ENCODE measurements around the gene ZBTB21. TPM values are rescaled to one million over a fixed set of nuclear protein-coding genes. Genes with fewer than 3 reads are reported as not detected.

Gene ZBTB21
- polyA plus RNA-seq, 1 of the 3 experiments (the other 2 are of a cell fraction) = 2.9 TPM

DNA sequence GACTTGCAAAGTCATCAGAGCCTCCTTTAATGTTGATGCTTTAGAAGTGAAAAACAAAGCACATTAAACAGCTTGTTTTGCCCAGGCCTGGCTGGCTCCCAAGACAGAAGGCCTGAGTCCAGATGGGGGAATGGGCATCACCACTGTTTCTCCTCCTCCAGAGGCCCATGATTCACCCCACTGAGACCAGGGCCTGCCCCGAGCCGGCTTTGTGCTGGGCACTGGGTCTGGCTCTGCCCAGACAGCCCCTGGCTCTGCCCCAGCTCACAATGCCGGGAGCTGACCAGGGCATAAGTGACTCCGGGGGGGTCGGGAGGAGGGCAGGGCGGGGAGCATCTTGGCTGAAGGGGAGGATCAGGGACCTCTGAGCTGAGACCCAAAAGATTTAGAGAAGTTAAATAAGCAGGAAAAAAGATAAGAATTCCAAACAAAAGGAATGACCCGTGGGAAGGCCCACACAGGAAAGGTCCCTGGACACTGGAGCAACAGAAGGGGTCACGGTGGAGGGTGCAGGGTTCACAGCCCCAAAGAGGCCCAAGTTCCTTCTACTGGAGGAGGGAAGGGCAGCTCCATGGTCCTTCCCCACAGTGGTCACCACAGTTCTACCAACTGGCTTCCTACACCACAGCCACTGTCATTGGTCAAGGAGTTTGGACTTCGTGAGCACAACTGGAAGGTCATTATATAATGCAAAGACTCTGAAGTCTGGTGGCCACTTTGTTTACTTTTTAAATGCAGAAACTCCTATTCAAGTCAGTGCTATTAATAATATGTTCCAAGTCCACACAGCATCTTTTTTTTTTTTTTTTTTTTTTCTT is 61.9 kb downstream of the ZBTB21 start:
- DNase-seq = no peak
- peak overlapping the region; percentile 34 for H3K4me2 ChIP-seq
- no peak for TF ChIP-seq NRF1 (IDR thresholded peaks at IDR 0.05; ENCODE audit: low read depth, low read length)
- TF ChIP-seq SMC3 (IDR thresholded peaks at IDR 0.05; ENCODE audit: low read depth, low read length) = no peak
- peak; percentile 67 for TF ChIP-seq TCF12 (IDR thresholded peaks at IDR 0.05)
- TF ChIP-seq MEF2A (IDR thresholded peaks at IDR 0.05; ENCODE audit: borderline replicate concordance, low read depth) = no peak
- no peak for TF ChIP-seq MXI1 (IDR thresholded peaks at IDR 0.05; ENCODE audit: low read depth, low read length)
- no peak; the same call in 1 of the 2 replicates for TF ChIP-seq FOSL2 (IDR thresholded peaks at IDR 0.05; ENCODE audit: borderline replicate concordance, low read depth)
- no peak for TF ChIP-seq TAF1 (IDR thresholded peaks at IDR 0.05; ENCODE audit: borderline replicate concordance, low read depth, low read length)
- TF ChIP-seq POLR2AphosphoS5 (IDR thresholded peaks at IDR 0.05; ENCODE audit: low read depth, low read length) = no peak
- TF ChIP-seq EZH2phosphoT487 (IDR thresholded peaks at IDR 0.05; ENCODE audit: borderline replicate concordance, low read depth) = no peak
- TF ChIP-seq EP300 (IDR thresholded peaks at IDR 0.05; ENCODE audit: borderline replicate concordance in 1 of 2, low read depth in 1 of 2, low read length in 1 of 2) = 0 out of 4 replicates have a peak, but pooled peaks of 1 of the 2 experiments have one; percentile 10
- no peak for TF ChIP-seq CHD2 (IDR thresholded peaks at IDR 0.05; ENCODE audit: low read length, partially characterized antibody)
- TF ChIP-seq SIN3A (IDR thresholded peaks at IDR 0.05; ENCODE audit: borderline replicate concordance, low read depth, low read length) = no peak
- TF ChIP-seq, protein P1, sequence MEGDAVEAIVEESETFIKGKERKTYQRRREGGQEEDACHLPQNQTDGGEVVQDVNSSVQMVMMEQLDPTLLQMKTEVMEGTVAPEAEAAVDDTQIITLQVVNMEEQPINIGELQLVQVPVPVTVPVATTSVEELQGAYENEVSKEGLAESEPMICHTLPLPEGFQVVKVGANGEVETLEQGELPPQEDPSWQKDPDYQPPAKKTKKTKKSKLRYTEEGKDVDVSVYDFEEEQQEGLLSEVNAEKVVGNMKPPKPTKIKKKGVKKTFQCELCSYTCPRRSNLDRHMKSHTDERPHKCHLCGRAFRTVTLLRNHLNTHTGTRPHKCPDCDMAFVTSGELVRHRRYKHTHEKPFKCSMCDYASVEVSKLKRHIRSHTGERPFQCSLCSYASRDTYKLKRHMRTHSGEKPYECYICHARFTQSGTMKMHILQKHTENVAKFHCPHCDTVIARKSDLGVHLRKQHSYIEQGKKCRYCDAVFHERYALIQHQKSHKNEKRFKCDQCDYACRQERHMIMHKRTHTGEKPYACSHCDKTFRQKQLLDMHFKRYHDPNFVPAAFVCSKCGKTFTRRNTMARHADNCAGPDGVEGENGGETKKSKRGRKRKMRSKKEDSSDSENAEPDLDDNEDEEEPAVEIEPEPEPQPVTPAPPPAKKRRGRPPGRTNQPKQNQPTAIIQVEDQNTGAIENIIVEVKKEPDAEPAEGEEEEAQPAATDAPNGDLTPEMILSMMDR (IDR thresholded peaks at IDR 0.05) = no peak
- TF ChIP-seq RFX5 (IDR thresholded peaks at IDR 0.05; ENCODE audit: low read length) = no peak
- TF ChIP-seq, protein P2, sequence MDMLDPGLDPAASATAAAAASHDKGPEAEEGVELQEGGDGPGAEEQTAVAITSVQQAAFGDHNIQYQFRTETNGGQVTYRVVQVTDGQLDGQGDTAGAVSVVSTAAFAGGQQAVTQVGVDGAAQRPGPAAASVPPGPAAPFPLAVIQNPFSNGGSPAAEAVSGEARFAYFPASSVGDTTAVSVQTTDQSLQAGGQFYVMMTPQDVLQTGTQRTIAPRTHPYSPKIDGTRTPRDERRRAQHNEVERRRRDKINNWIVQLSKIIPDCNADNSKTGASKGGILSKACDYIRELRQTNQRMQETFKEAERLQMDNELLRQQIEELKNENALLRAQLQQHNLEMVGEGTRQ (IDR thresholded peaks at IDR 0.05; ENCODE audit: borderline replicate concordance, low read depth, low read length) = no peak
- TF ChIP-seq GABPA (IDR thresholded peaks at IDR 0.05; ENCODE audit: low read depth) = no peak
- TF ChIP-seq, protein P3, sequence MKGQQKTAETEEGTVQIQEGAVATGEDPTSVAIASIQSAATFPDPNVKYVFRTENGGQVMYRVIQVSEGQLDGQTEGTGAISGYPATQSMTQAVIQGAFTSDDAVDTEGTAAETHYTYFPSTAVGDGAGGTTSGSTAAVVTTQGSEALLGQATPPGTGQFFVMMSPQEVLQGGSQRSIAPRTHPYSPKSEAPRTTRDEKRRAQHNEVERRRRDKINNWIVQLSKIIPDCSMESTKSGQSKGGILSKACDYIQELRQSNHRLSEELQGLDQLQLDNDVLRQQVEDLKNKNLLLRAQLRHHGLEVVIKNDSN (IDR thresholded peaks at IDR 0.05; ENCODE audit: borderline replicate concordance, low read depth) = no peak
- no peak for TF ChIP-seq FOXM1 (IDR thresholded peaks at IDR 0.05; ENCODE audit: low read depth)
- TF ChIP-seq, protein P4, sequence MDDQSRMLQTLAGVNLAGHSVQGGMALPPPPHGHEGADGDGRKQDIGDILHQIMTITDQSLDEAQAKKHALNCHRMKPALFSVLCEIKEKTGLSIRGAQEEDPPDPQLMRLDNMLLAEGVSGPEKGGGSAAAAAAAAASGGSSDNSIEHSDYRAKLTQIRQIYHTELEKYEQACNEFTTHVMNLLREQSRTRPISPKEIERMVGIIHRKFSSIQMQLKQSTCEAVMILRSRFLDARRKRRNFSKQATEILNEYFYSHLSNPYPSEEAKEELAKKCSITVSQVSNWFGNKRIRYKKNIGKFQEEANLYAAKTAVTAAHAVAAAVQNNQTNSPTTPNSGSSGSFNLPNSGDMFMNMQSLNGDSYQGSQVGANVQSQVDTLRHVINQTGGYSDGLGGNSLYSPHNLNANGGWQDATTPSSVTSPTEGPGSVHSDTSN (IDR thresholded peaks at IDR 0.05) = 0 out of 2 replicates have a peak, but pooled peaks have one; percentile 5
- TF ChIP-seq NFIC (IDR thresholded peaks at IDR 0.05; ENCODE audit: borderline replicate concordance) = peak; percentile 79
- TF ChIP-seq, protein P5, sequence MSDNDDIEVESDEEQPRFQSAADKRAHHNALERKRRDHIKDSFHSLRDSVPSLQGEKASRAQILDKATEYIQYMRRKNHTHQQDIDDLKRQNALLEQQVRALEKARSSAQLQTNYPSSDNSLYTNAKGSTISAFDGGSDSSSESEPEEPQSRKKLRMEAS (IDR thresholded peaks at IDR 0.05; ENCODE audit: low read depth) = 0 out of 2 replicates have a peak, but pooled peaks have one; percentile 33
- TF ChIP-seq, protein P6, sequence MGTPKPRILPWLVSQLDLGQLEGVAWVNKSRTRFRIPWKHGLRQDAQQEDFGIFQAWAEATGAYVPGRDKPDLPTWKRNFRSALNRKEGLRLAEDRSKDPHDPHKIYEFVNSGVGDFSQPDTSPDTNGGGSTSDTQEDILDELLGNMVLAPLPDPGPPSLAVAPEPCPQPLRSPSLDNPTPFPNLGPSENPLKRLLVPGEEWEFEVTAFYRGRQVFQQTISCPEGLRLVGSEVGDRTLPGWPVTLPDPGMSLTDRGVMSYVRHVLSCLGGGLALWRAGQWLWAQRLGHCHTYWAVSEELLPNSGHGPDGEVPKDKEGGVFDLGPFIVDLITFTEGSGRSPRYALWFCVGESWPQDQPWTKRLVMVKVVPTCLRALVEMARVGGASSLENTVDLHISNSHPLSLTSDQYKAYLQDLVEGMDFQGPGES (IDR thresholded peaks at IDR 0.05; ENCODE audit: low read depth, low read length) = no peak
- no peak; the same call in 1 of the 2 replicates for TF ChIP-seq JUND (IDR thresholded peaks at IDR 0.05)
- no peak; the same call in 1 of the 2 replicates for TF ChIP-seq RXRA (IDR thresholded peaks at IDR 0.05; ENCODE audit: borderline replicate concordance, low read depth)
- no peak for TF ChIP-seq TEAD4 (IDR thresholded peaks at IDR 0.05; ENCODE audit: borderline replicate concordance, insufficient read depth)
- no peaks in the 10 kb centered on the region for H3K36me3 ChIP-seq (replicated peaks in 1 of 2; ENCODE audit: control insufficient read depth in 1 of 2, insufficient read depth in 2 of 2, low read length in 1 of 2)
- no peak overlapping the region for H3K9ac ChIP-seq
- H3K79me2 ChIP-seq (ENCODE audit: insufficient read depth) = peaks cover 77% of the 10 kb centered on the region
- H3K27me3 ChIP-seq (ENCODE audit: insufficient read depth) = no peaks in the 10 kb centered on the region
- no peaks in the 10 kb centered on the region for H3K9me2 ChIP-seq
- peak overlapping the region; percentile 17 to 34; a peak in 2 of 4 replicates for H3K27ac ChIP-seq (ENCODE audit: low read depth in 2 of 2, low read length in 1 of 2)
- H2AFZ ChIP-seq (ENCODE audit: low read depth) = no peak overlapping the region
- ChIA-PET CTCF (interaction anchor here (0.9 to 1.5 kb wide), 2 partner anchors 132 to 170 kb away, joined by 3 to 7 read pairs; no protein-coding TSS in a partner anchor), POLR2A (no interaction called here)
- H3K4me3 ChIP-seq (ENCODE audit: low read depth in 2 of 2, low read length in 1 of 2) = no peak overlapping the region
- H3K4me1 ChIP-seq (ENCODE audit: control insufficient read depth in 1 of 2, insufficient read depth in 2 of 2, low read depth in 1 of 2, low read length in 1 of 2) = peaks cover 18 to 19% of the 10 kb centered on the region in 2 experiments; a peak in 3 of 4 replicates
- H3F3A ChIP-seq (replicated peaks; ENCODE audit: insufficient read depth) = no peaks in the 10 kb centered on the region
- no peaks in the 10 kb centered on the region for H3K9me3 ChIP-seq
- 63% methylated on average over 8 of the region's 9 CpGs for WGBS (ENCODE audit: low lambda C conversion rate)
- 0 out of 2 replicates have a peak, but pooled peaks cover 8% of the 10 kb centered on the region for H4K20me1 ChIP-seq (ENCODE audit: insufficient read depth)
